Measurements from ENCODE around the gene AKR1B1. TPM values are rescaled to one million over a fixed set of nuclear protein-coding genes. Genes with fewer than 3 reads are reported as not detected.

Gene AKR1B1
- total RNA-seq, 1 experiment from 2014 or later: 166 TPM

DNA sequence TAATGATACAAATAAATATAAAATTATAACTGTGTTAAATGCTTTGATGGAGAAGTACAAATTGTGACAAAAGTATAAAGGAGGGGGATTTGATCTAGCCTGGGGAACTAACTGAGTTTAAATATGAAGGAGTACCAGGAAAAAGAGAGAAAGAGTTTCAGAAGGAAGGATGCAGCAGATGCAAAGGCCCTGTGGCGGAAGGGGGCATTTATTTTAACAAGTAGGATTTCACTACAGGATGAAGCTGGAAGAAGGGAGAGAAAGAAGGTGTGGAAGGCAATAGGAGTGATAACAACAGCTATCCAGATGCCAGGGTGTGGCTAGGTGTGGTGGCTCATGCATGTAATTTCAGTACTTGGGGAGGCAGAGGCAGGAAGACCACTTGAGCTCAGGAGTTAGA, 55.8 kb downstream of the AKR1B1 start:
- H2AFZ ChIP-seq (ENCODE audit: low read length): no peak overlapping the region
- H3K4me1 ChIP-seq (ENCODE audit: insufficient read depth, low read length): peaks cover 6% of the 10 kb centered on the region; the same call in 1 of the 2 replicates
- Mint-ChIP-seq H3K4me3 (no peak overlapping the region), H3K27me3 (ENCODE audit: low read depth) (peaks cover 2% of the 10 kb centered on the region; the same call in 1 of the 2 replicates), H3K4me1 (peaks cover 15 to 16% of the 10 kb centered on the region in 2 experiments), H3K9me3 (no peaks in the 10 kb centered on the region; a peak in 2 of 5 replicates), H3K27ac (no peak overlapping the region), H3K36me3 (ENCODE audit: insufficient read depth in 1 of 3, low read depth in 3 of 3) (no peaks in the 10 kb centered on the region; a peak in 1 of 7 replicates)
- H3K9me3 ChIP-seq (ENCODE audit: control insufficient read depth, low read depth, low read length): no peaks in the 10 kb centered on the region
- no peaks in the 10 kb centered on the region; the same call in 1 of the 2 replicates for H3K79me2 ChIP-seq (ENCODE audit: insufficient read depth, low read length)
- no peaks in the 10 kb centered on the region for H3K79me1 ChIP-seq (ENCODE audit: insufficient read depth, low read depth, low read length, poor library complexity, severe bottlenecking)
- H3K56ac ChIP-seq (ENCODE audit: insufficient read length, low read depth, low read length): no peak overlapping the region
- H4K91ac ChIP-seq (ENCODE audit: insufficient read length, low read depth, low read length): no peak overlapping the region
- no peak overlapping the region for H2AK5ac ChIP-seq (ENCODE audit: insufficient read length, low read length)
- no peak overlapping the region for H2BK20ac ChIP-seq (ENCODE audit: low read depth, low read length, poor library complexity, severe bottlenecking)
- no peak overlapping the region for H2BK12ac ChIP-seq (ENCODE audit: insufficient read length, low read depth, low read length)
- H2BK5ac ChIP-seq (ENCODE audit: insufficient read length, low read length): no peak overlapping the region
- H3K27ac ChIP-seq (ENCODE audit: insufficient read length, low read depth, low read length): no peak overlapping the region
- DNase-seq: no peak
- H4K5ac ChIP-seq (ENCODE audit: insufficient read length, low read depth, low read length): no peak overlapping the region
- no peak overlapping the region for H3K14ac ChIP-seq (ENCODE audit: insufficient read depth, low read length)
- H4K20me1 ChIP-seq (ENCODE audit: control insufficient read depth, insufficient read depth, insufficient read length): no peaks in the 10 kb centered on the region
- no peak overlapping the region for H3K18ac ChIP-seq (ENCODE audit: insufficient read length, low read depth, low read length)
- H3K23me2 ChIP-seq (ENCODE audit: insufficient read length, low read depth, low read length, poor library complexity, severe bottlenecking): no peaks in the 10 kb centered on the region
- H3K4ac ChIP-seq (ENCODE audit: low read depth, low read length): no peak overlapping the region
- no peaks in the 10 kb centered on the region for H3K27me3 ChIP-seq (ENCODE audit: insufficient read depth, low read length)
- H2BK120ac ChIP-seq (ENCODE audit: low read depth, low read length, poor library complexity, severe bottlenecking): no peak overlapping the region
- H2BK15ac ChIP-seq (ENCODE audit: low read depth, low read length): no peak overlapping the region
- H3K23ac ChIP-seq (ENCODE audit: insufficient read length, low read depth, low read length): no peak overlapping the region
- no peak overlapping the region for H3K4me2 ChIP-seq (ENCODE audit: insufficient read depth, insufficient read length, low read length)
- WGBS (ENCODE audit: extremely low coverage, insufficient read length, low lambda C conversion rate): no CpG with 5 or more reads among the region's 1 CpG
- no peak overlapping the region for H4K8ac ChIP-seq (replicated peaks; ENCODE audit: insufficient read length, low read depth, low read length)
- H3T11ph ChIP-seq (ENCODE audit: low read length): no peak overlapping the region
- TF ChIP-seq, protein P1, sequence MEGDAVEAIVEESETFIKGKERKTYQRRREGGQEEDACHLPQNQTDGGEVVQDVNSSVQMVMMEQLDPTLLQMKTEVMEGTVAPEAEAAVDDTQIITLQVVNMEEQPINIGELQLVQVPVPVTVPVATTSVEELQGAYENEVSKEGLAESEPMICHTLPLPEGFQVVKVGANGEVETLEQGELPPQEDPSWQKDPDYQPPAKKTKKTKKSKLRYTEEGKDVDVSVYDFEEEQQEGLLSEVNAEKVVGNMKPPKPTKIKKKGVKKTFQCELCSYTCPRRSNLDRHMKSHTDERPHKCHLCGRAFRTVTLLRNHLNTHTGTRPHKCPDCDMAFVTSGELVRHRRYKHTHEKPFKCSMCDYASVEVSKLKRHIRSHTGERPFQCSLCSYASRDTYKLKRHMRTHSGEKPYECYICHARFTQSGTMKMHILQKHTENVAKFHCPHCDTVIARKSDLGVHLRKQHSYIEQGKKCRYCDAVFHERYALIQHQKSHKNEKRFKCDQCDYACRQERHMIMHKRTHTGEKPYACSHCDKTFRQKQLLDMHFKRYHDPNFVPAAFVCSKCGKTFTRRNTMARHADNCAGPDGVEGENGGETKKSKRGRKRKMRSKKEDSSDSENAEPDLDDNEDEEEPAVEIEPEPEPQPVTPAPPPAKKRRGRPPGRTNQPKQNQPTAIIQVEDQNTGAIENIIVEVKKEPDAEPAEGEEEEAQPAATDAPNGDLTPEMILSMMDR (conservative IDR thresholded peaks at IDR 0.05): no peak
- no peak overlapping the region for H3K9ac ChIP-seq (ENCODE audit: extremely low read depth, insufficient read length, low read length)

All from H9 (cell line).